NCI-H774 (cell line): Measurements from ENCODE around the gene TTC34.

ENCODE experiments used
- DNase-seq: peaks from one replicate; lab custom pipeline; 2025; lab: John Stamatoyannopoulos, UW

Gene TTC34

DNA sequence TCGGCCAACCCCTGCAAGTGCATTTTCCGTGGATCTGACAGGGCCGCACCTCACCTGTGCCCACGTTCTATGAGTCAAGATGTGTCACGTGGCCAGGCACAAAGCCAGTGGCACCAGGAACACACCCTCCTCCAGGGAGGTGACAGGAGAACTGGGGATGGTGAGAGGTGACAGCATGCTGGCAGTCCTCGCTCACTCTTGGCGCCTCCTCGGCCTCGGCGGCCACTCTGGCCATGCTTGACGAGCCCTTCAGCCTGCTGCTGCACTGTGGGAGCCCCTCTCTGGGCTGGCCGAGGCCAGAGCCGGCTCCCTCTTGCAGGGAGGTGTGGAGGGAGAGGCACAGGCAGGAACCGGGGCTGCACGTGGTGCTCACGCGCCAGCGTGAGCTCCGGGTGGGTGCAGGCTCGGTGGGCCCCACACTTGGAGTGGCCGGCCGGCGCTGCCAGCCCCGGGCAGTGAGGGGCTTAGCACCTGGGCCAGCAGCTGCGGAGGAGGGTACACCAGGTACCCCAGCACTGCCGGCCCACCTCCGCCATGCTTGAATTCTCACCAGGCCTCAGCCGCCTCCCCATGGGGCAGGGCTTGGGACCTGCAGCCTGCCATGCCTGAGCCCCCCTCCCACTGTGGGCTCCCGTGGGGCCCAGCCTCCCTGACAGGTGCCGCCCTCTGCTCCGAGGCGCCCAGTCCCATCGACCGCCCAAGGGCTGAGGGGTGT lies 11.6 kb upstream of the TTC34 start:
- no peak for DNase-seq

- no peak for DNase-seq
Observed at GRCh38 chr1:2812136-2812535, 10.6 kb upstream of the TTC34 start.

DNA sequence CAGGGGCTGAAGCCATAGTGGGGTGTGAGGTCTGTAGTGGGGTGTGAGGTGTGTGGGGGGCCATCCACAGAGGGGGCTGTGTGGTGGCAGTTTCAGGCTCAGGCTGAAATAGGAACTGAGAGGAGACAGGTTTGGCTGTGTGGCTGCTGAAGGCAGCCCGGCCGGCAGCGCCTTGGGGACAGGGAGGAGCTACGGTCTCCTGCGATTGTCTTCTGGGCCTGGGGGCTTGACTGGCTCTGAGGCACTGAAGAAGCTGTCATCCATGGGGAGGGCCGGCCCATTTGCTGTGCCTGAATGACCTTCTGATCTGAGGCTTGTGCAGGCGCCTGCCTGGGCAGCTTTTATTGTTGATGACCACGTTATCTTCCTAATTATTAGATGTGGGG lies 10.0 kb upstream of the TTC34 start:
- no peak for DNase-seq

GRCh38 chr1:2810899-2811532 lies 9.5 kb upstream of the TTC34 start:
- DNase-seq, result no peak

DNA sequence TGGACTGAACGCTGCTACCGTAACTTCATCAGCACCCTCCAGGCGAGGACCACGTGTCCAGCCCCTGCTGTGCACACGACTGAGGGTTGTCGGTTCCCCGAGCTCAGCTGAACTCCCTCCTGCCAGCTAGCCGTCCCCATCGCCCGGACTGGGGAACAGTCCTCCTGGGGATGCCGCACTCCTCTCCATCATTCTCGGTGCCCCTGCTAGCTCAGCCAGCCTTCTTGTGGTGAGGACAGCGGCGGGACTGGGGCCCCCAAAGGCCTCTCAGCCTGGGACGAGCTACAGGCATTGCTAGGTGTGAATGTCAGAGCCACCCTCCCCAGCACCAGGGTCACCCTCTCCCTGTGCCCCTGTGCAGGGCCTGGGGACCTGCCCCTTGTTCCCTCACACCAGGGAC lies 8.8 kb upstream of the TTC34 start:
- DNase-seq, result no peak

GRCh38 chr1:2809656-2810055 lies 8.2 kb upstream of the TTC34 start:
- no peak for DNase-seq

DNA sequence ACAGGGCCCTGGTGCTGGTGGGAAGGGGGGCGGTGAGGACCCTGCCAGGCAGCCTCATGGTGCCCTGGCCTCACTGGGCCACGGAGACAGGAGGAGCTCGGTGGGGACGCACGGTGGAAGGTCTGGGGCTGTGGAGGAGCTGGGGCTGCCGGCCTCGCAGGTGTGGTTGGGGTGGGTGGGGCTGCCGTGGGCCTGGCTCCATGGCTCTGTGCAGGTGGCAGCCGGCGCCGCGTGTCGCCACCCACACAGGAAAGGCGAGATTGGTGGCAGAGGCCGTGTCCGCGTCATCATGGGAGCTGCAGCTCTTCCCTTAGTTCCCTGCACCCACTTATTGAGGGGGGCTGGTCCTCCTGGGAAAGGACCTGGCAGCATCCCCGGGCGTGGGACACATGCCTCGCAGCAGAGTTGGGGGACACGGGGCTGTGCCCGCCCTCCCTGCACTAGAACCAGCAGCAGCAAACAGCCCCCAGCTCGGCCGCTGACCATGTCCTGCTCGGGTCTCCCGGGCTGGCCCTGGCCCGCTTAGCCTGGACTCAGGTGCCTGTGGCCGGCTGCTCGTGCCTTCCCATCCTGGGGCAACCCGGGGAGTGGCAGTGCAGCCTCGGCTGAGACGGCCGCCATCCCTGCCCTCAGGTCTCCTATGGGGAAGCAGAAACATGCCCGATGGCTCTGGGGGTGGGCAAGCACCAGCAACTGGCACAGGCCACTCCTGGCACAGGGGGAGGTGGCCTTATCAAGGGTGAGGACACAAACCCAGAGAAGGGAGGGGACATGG lies 7.5 kb upstream of the TTC34 start:
- DNase-seq, result no peak

DNA sequence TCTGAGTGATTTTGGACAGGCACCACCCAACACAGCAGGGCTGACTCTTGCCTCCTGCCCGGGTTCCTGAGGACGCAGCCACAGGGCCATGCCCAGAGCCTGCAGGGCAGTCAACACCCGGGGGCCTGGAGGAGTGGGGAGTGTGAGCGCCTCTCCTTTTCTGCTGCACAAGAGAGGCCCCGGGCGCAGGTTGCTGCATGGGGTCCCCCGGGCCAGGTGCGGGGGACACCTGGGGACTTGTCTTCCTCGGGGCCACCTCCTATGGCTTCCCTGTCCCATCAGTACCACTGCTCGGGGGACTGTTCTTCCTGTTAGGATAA lies 6.9 kb upstream of the TTC34 start:
- DNase-seq, result no peak

DNA sequence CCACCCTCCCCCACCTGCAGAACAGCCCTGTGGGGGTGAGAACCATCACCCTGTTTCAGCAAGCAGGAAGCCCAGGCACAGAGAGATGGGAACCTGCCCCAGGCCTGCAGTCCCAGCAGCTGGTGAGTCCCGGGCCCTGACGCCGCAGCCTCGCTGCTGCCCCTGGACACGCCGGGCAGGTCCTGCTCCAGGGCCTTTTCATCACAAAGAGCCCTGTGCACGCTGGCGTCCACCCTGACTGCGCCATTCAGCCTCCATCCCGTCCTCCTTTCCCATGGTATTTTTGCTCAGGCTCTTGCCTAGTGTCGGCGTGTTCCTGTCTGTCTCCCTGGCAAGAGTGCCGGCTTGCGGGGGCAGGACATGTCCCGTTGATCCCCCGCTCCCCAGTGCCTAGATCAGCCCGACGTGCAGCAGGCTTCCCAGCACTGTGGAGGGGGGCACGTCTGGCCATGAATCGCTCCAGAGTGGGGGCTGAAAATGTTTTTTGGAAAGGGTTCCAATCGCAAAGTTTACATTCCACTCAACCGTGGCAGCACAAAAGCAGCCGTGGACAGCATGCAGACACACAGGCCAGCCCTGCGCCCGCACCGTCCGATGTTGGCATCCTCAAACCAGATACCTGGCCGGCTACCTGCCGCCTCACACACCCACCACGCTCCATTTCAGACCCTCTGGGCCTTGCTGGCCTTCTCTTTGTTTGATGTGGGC lies 6.3 kb upstream of the TTC34 start:
- DNase-seq, result no peak

- no peak for DNase-seq
Observed at GRCh38 chr1:2807036-2807435, 5.5 kb upstream of the TTC34 start.

- no peak for DNase-seq
Observed at GRCh38 chr1:2806591-2806990, 5.1 kb upstream of the TTC34 start.

DNA sequence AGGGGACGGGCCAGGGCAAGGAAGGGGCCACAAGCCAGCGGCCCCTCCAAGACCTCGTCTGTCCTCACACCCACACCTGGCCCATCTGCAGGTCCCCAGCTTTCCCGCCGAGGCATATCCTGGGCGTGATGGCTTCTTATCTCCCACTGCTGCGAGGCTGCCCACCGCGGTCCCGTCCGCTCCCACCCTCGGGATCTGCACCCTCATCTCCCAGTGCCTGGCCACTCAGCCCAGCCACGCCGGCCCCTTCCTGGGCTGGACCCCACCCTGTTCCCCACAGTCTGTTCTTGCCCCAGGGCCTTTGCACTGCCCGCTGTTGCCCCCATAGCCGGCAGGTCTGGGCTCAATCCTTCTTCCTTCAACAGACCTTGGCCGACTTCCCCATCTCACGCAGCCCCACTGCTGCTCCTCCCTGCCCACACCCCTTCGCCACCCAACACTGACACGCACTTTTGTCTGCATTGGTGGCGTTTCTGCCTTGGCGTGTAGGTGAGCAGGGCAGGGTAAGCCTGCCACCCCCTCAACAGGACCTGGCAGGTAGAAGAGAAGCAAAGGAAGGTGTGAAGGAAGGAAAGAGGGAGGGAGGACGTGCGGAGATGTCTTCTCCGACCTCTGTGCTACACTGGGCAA lies 4.4 kb upstream of the TTC34 start:
- no peak for DNase-seq

GRCh38 chr1:2804628-2805351 lies 3.3 kb upstream of the TTC34 start:
- DNase-seq, result no peak

DNA sequence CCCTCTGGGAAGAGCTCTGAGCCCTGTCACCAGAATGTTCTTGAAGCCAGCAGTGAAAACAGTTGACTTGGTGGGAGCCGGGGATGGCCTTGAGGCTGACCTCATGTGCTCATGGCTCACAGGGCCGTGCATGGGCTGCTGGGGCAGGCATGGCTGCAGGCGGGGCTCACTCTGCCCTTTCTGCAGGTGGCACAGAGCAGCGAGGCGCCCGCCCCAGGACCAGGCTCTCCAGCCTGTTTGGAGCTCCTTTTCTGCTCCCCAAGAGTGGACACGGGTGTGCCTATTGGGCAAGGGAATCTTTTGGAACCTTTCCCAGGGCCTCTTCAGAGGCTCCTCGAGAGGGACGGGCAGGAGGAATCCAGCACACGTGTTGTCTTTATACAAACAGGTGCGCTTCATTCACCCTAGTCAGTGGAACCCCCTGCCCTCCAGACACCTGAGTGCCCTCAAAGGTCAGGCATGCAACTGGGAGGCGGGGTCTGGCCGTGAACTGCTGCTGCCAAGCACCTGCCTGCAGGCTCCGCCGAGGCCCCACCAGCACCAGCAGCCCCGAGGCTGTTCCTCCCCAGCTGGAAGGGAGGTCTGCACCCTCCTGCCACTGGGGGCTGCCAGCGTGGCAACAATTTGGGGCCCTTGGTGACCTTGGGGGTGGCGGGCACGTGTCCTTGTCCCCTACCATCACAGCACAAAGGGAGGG lies 2.6 kb upstream of the TTC34 start:
- DNase-seq, result no peak

DNA sequence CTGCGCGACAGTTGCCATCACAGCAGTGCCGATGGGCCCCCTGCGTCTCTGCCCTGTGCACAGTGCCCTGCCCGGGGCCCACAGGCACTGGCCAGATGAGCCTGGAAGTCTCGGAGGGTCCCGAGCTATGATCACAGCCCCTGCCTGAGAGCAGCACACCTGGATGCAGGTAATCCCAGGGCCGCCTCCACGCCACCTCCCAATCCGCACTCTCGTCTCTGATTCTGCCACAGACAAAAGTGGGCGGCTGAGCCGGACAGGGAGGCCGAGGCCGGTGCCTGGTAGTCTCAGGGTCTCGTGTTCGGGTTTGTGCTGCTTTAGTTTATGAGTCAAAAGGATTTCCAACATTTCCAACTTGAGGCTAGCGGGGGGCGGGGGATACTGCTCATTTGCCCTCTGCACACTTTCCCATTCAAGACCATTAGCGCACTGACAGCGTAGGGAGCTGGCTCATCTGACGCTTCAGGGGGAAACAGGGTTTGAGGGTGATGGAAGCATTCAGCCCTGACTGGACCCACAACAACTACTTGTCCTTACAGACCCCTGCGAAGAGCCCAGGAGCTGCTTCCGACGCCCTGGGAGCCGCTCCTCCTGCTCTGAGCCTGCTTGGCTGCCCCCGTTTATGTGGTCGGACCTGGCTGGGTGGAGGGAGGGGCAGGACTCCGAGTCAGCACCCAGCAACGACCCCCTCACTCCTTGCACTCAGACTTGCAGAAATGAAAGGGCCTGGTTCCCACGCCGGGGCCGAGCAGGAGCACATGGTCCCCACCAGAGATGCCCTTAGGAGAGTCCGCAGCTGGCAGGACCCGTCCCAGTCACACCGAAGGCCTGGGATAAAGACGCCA lies 1.8 kb upstream of the TTC34 start:
- no peak for DNase-seq

GRCh38 chr1:2802421-2802961 lies 998 bp upstream of the TTC34 start:
- no peak for DNase-seq

- DNase-seq, result no peak
Observed at GRCh38 chr1:2801046-2801445, 447 bp downstream of the TTC34 start.

- DNase-seq, result no peak
Observed at GRCh38 chr1:2800664-2801045, 838 bp downstream of the TTC34 start.

DNA sequence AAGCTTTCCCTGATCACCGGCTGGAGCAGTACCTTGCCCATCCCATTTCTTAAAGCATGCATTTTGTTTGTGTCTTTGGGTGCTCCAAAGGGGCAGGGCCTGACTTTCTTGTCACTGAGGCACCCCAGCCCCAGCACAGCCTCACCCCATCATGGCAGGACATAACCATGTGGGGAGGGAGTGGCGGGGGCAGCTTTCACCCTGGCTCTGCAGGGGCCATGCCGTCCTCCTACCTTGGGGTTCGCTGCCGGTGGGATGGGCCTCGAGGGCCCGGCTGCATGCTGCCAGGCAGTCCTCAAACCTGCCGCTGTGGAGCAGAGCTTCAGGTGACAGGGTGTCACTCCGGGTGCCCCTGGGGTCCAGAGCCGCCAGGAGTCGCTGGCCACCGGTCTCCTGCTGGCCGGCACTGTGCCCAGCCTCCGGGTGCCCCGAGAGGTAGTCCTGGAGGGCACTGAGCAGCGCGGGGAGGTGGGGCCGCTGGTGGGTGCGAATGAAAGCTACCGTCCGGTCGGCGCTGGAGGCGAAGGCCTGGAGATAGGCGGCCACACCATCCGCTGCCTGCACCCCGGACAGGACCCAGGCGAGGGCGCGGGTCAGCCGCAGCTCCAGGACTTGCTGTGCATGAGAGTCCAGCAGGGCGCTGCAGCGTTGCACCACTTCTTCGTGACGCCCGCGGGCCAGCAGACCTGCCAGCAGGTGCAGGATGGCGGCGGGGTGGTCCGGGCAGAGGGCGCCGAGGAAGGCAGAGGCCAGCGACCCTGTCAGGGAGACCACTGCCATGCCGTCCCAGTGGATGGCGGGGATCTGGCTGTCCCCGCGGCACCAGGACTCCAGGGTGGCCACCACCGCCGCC lies 1.5 kb downstream of the TTC34 start:
- no peak for DNase-seq
